ENCODE results near the gene ANKRD10. TPM values are rescaled to one million over a fixed set of nuclear protein-coding genes. Genes with fewer than 3 reads are reported as not detected.

ANKRD10 gene
- total RNA-seq, 4 donors from 2014 or later, result 37.3 to 51.8 (median 46.9) TPM

DNA sequence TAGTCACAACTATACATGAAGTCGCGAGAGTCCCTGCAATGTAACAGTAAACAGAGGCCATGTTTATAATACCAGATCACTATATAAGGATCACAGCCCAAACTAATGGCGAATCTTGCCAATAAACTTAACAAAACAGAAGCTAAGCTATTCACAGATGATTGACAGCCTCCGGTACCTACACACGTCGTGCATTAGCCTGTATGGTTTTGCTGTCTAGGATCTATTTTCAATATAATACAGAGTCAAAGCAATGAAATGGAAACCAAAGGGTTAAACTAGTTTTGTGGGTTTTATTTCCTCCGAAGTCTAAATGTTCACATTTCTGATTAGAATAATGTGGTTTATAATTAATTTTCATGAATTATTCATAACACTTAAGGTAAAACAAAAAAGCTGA is 10.1 kb downstream of the ANKRD10 start:
- no peak overlapping the region for H3K4me3 ChIP-seq (ENCODE audit: low read depth, poor library complexity, severe bottlenecking)
- no peak for TF ChIP-seq POLR2A (IDR thresholded peaks at IDR 0.05)
- TF ChIP-seq, protein P1, sequence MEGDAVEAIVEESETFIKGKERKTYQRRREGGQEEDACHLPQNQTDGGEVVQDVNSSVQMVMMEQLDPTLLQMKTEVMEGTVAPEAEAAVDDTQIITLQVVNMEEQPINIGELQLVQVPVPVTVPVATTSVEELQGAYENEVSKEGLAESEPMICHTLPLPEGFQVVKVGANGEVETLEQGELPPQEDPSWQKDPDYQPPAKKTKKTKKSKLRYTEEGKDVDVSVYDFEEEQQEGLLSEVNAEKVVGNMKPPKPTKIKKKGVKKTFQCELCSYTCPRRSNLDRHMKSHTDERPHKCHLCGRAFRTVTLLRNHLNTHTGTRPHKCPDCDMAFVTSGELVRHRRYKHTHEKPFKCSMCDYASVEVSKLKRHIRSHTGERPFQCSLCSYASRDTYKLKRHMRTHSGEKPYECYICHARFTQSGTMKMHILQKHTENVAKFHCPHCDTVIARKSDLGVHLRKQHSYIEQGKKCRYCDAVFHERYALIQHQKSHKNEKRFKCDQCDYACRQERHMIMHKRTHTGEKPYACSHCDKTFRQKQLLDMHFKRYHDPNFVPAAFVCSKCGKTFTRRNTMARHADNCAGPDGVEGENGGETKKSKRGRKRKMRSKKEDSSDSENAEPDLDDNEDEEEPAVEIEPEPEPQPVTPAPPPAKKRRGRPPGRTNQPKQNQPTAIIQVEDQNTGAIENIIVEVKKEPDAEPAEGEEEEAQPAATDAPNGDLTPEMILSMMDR (IDR thresholded peaks at IDR 0.05), result no peak
- DNase-seq (ENCODE audit: low spot score in 2 of 2), result no peak
- WGBS, 2 donors, result 80 to 81% methylated on average over 7 of the region's 7 CpGs
- intact Hi-C loops (cut with DNase I; ENCODE audit: low total_unique reads), result no loop called here

DNA sequence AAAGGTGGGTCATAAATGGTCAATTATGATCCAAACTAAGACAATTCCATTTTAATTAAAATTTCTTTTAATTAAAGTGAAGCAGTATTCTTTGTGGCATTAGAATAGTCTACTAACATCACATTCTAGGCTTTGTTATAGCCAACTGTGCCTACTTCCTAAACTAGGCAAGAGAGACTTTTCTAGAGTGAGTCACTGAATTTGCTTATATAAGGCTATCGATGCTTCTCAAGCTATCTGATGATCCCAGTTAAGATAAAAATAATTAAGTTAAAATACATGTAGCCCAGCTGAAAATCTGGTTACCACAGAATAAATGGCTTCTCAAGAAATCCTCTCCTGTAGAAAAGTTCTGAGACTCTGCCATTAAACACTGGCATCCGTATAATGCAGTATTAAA is 12.5 kb downstream of the ANKRD10 start:
- whole genome bisulfite sequencing, 2 donors, result 71 to 86% methylated on average over 2 of the region's 2 CpGs
- no peak overlapping the region for H3K4me3 ChIP-seq (ENCODE audit: low read depth, poor library complexity, severe bottlenecking)
- no peak for TF ChIP-seq POLR2A (IDR thresholded peaks at IDR 0.05)
- TF ChIP-seq, protein P1 (IDR thresholded peaks at IDR 0.05), result no peak
- intact Hi-C loops (cut with DNase I; ENCODE audit: low total_unique reads), result no loop called here
- DNase-seq (ENCODE audit: low spot score in 2 of 2), result no peak

DNA sequence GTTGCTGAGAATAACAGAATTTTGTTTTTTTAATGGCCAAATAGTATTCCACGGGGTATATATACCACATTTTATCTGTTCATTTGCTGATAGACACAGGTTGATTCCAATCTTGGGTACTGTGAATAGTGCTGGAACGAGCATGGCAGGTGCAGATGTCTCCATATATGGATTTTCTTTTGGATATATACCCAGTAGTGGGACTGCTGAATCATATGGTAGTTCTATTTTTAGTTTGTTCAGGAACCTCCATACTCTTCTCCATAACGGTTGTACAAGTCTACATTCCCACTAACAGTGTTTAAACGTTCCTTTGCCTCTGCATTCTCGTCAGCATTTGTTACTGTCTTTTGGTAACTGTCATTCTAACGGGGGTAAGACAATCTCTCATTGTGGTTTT is 17.3 kb downstream of the ANKRD10 start:
- intact Hi-C loops (cut with DNase I; ENCODE audit: low total_unique reads), result no loop called here
- 85 to 90% methylated on average over 6 of the region's 6 CpGs for WGBS, 2 donors
- TF ChIP-seq, protein P1 (IDR thresholded peaks at IDR 0.05), result no peak
- no peak overlapping the region for H3K4me3 ChIP-seq (ENCODE audit: low read depth, poor library complexity, severe bottlenecking)
- no peak for DNase-seq (ENCODE audit: low spot score in 2 of 2)

DNA sequence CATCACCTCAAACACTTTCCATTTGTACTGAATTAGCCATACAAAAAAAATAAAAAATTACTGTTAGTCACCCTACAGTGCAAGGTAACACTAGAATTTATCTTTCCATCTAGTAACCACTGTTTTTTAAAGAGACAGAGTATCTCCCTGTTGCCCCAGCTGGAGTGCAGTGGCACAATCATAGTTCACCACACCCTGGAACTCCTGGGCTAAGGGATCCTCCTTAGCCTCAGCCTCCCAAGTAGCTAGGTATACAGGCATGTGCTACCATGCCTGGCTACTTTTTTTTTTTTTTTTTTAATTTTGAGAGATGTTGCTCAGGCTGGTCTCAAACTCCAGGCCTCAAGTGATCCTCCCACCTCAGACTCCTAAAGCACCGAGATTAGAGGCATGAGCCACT is 17.9 kb downstream of the ANKRD10 start:
- TF ChIP-seq, protein P1 (IDR thresholded peaks at IDR 0.05), result no peak
- TF ChIP-seq POLR2A (IDR thresholded peaks at IDR 0.05), result no peak
- WGBS, 2 donors, result 96 to 100% methylated on average over 1 of the region's 1 CpG
- DNase-seq (ENCODE audit: low spot score in 2 of 2), result no peak
- no peak overlapping the region for H3K4me3 ChIP-seq (ENCODE audit: low read depth, poor library complexity, severe bottlenecking)
- intact Hi-C loops (cut with DNase I; ENCODE audit: low total_unique reads), result no loop called here

GRCh38 chr13:110894086-110894485 is 20.8 kb downstream of the ANKRD10 start:
- no peak overlapping the region for H3K4me3 ChIP-seq (ENCODE audit: low read depth, poor library complexity, severe bottlenecking)
- 78 to 81% methylated on average over 2 of the region's 2 CpGs for WGBS, 2 donors
- TF ChIP-seq, protein P1 (IDR thresholded peaks at IDR 0.05), result no peak
- TF ChIP-seq POLR2A (IDR thresholded peaks at IDR 0.05), result no peak
- DNase-seq (ENCODE audit: low spot score in 2 of 2), result no peak
- intact Hi-C loops (cut with DNase I; ENCODE audit: low total_unique reads), result no loop called here

DNA sequence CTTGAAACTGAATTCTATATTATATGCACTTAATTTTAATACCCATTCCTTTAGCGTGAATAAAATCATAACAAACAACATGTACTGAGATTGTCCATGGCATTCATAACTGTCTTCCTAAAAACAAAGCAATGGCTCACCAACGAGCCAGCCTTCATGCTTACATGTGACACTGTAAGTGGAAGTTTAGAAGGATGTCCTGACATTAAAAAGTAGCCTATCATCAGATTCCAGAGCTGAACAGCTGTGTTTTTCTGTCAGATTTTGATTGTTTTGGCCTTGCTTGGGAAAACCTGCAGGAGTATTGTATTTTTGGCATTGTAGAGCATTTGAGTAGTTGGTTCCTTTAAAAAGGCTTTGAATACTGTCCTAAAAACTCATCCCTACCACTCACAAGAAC is 21.3 kb downstream of the ANKRD10 start:
- no peak for TF ChIP-seq POLR2A (IDR thresholded peaks at IDR 0.05)
- TF ChIP-seq, protein P1 (IDR thresholded peaks at IDR 0.05), result no peak
- no peak overlapping the region for H3K4me3 ChIP-seq (ENCODE audit: low read depth, poor library complexity, severe bottlenecking)
- 68 to 78% methylated on average over 2 of the region's 2 CpGs for WGBS, 2 donors
- intact Hi-C loops (cut with DNase I; ENCODE audit: low total_unique reads), result no loop called here
- DNase-seq (ENCODE audit: low spot score in 2 of 2), result no peak
